DND-41 (cell line): ENCODE data around the gene PSMA5.

Experiments
- EZH2 ChIP-seq: IDR thresholded peaks from 3 replicates; pipeline ENCODE4 v1.6.1; 2012; ENCODE audit warnings: borderline replicate concordance, low read depth, mild to moderate bottlenecking, moderate library complexity, low read length, inconsistent platforms; ENCODE audit not compliant: severe bottlenecking
- TF ChIP-seq, protein P1 (sequence below): IDR thresholded peaks from 2 replicates; pipeline ENCODE4 v1.5.1; 2012; ENCODE audit warnings: borderline replicate concordance, low read length, moderate library complexity, mild to moderate bottlenecking; ENCODE audit not compliant: poor library complexity, severe bottlenecking; ENCODE audit errors: extremely low read depth

DNA sequence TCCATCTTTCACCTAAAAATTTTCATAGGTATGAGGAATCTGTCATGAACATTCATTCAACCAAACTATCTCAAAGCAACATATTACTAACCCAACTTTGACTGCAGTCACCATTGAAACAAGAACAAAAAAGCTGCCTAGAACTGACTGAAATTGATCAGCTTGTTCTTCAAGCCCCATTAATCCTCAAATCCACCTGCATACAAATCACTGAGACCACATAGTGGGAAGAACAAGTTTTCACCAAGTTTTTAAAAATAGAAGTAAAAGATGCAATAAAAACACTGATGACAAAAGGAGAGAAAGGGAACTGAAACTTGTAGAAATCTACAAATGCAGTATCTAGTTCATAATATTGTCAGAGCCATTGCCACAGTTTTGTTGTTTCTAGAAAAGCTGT lies 34.6 kb downstream of the PSMA5 start:
- TF ChIP-seq, protein P1, sequence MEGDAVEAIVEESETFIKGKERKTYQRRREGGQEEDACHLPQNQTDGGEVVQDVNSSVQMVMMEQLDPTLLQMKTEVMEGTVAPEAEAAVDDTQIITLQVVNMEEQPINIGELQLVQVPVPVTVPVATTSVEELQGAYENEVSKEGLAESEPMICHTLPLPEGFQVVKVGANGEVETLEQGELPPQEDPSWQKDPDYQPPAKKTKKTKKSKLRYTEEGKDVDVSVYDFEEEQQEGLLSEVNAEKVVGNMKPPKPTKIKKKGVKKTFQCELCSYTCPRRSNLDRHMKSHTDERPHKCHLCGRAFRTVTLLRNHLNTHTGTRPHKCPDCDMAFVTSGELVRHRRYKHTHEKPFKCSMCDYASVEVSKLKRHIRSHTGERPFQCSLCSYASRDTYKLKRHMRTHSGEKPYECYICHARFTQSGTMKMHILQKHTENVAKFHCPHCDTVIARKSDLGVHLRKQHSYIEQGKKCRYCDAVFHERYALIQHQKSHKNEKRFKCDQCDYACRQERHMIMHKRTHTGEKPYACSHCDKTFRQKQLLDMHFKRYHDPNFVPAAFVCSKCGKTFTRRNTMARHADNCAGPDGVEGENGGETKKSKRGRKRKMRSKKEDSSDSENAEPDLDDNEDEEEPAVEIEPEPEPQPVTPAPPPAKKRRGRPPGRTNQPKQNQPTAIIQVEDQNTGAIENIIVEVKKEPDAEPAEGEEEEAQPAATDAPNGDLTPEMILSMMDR, result no peak
- TF ChIP-seq EZH2, result no peak
